NCI-H82 (cell line): ENCODE measurements around the gene FCER1A.

Source experiments
- DNase-seq: peaks from one replicate; lab custom pipeline; 2025; lab: John Stamatoyannopoulos, UW

Gene FCER1A

DNA sequence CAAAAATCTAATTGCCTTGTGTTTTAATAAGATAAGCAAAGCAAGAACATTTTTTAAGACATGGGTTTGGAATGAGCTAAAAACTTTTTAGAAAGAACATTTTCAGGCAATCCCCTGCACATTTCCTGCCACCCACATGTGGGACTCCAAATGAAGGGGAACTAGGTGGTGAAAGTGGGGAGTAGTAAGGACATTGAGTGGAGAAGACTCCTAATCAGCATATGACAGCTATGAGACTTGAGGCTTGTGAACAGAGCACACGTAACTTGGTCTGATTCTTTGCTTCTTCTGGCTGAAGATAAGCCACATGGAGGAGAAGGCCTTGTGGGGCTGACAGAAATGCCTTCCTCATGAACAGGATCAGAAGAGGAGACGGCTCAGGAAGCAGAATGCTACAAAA, 50.3 kb downstream of the FCER1A start:
- no peak for DNase-seq
